Measurements from ENCODE around the gene PTP4A2.

PTP4A2 gene

DNA sequence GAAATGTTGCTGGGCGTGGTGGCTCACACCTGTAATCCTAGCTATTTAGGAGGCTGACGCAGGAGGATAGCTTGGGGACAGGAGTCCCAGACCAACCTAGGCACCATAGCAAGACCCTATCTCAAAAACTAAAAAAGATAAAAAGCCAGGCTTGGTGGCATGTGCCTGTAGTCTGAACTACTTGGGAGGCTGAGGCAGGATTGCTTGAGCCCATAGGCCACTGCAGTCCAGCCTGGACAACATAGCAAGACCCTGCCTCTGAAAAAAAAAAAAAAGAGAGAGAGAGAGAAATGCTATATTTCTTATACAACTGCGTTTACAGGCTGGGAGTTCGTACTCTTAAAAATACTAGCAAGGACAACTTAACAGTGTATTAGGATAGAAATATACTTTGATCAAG is 76.1 kb downstream of the PTP4A2 start:
- no peak for DNase-seq (ENCODE audit: low read depth in 4 of 4, low spot score in 1 of 4)

DNA sequence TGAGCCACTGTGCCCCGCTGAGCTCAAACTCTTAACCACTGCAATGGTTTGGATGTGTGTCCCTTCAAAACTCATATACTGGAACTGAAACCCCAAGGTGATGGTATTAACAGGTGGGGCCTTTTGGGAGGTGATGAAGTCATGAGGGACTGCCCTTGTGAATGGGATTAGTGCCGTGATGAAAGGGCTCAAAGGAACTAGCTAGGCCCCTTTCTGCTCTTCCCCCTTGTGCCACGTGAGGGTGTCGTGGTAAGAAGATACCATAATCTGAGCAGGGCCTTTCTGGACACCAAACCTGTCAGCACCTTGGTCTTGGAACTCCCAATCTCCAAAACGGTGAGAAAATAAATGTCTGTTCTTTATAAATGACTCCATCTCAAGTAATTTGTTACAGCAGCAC is 76.8 kb downstream of the PTP4A2 start:
- DNase-seq (ENCODE audit: low read depth in 4 of 4, low spot score in 1 of 4), result no peak

DNA sequence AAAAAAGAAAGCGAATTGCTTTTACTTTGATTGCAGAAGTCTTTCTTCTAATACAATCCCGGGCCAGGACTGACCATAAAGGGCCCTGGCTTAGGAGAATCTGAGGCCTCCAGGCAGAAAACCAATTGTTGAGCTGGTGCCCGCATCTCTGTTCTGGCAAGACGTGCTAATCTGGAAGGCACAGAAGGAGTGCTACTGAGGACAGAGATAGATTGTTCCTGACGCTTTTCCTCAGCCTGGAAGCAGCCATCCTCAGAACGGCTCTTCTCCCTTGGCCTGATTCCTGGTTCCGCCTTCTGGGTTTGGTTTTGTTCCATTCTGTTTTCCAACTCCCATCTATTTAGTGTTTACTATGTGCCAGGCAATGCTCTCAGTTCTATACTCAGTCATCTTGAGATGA is 77.6 kb downstream of the PTP4A2 start:
- DNase-seq (ENCODE audit: low read depth in 4 of 4, low spot score in 1 of 4), result no peak

DNA sequence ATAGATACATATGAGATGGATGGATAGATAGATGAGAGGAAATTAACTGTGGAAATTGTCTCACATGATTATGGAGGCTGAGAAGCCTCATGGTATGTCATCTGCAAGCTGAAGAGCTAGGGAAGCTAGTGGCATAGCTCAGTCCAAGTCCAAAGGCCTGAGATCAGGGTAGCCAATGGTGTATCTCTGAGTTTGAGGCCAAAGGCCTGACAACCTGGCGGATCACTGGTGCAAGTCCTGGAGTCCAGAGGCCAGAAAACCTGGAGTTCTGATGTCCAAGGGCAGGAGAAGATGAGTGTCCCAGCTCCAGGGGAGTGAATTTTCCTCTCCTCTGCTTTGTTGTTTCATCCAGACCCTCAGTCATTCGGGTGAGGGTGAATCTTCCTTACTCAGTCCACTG is 78.4 kb downstream of the PTP4A2 start:
- no peak for DNase-seq (ENCODE audit: low read depth in 4 of 4, low spot score in 1 of 4)

DNA sequence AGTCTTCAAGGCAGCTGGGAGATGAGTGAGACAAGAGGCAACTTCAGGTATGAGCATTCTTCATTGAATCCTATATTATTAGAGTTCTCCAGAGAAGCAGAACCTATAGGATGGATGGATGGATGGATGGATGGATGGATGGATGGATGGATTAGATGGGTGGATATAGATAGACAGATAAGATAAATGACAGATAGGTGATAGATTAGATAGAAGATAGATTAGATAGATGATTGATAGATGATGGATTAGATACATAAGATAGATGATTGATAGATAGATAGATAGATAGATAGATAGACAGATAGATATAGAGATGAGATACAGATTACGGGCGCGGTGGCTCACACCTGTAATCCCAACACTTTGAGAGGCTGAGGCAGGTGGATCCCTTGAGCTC is 79.1 kb downstream of the PTP4A2 start:
- no peak for DNase-seq (ENCODE audit: low read depth in 4 of 4, low spot score in 1 of 4)

DNA sequence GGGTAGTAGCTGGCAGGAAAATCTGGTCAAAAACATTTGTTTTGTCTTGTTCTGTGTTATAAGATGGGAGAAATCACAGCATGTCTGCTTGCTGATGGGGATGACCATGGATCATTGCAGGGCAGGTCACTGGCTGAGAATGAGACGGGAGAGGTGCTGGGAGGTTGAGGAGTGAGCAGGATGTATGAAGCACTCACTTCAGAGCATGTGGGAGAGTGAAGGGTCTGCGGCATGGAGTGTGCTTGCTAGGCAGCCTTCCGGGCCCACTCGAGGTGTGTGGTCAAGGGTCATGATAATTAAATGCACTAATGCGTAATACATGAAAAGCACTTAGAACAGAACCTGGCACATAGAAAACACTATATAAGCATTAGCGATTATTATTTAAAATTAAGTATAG is 80.3 kb downstream of the PTP4A2 start:
- no peak for DNase-seq (ENCODE audit: low read depth in 4 of 4, low spot score in 1 of 4)
